ENCODE data around the gene NT5C1A.

DNA sequence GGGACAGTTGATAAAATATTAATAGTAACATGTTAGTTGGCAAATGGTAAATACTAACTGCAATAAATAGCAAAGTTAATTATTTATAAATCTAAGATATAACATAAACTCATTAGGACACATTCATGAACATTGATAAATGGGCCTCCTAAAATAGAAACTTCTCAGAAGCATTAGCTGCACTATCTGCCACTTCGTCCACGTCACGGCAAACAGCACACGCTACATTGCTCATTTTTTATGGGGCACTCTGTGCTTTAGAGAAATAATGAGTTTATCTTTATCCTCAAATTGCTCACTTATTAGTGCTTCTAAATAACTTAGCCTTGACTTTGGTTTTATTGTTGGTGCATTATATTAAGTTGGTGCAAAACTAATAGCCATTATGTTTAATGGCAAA lies 35.6 kb upstream of the NT5C1A start:
- no peak for TF ChIP-seq TAF1 (IDR thresholded peaks at IDR 0.05; ENCODE audit: low read depth)
- TF ChIP-seq, protein P1, sequence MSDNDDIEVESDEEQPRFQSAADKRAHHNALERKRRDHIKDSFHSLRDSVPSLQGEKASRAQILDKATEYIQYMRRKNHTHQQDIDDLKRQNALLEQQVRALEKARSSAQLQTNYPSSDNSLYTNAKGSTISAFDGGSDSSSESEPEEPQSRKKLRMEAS (IDR thresholded peaks at IDR 0.05): no peak
- TF ChIP-seq, protein P2, sequence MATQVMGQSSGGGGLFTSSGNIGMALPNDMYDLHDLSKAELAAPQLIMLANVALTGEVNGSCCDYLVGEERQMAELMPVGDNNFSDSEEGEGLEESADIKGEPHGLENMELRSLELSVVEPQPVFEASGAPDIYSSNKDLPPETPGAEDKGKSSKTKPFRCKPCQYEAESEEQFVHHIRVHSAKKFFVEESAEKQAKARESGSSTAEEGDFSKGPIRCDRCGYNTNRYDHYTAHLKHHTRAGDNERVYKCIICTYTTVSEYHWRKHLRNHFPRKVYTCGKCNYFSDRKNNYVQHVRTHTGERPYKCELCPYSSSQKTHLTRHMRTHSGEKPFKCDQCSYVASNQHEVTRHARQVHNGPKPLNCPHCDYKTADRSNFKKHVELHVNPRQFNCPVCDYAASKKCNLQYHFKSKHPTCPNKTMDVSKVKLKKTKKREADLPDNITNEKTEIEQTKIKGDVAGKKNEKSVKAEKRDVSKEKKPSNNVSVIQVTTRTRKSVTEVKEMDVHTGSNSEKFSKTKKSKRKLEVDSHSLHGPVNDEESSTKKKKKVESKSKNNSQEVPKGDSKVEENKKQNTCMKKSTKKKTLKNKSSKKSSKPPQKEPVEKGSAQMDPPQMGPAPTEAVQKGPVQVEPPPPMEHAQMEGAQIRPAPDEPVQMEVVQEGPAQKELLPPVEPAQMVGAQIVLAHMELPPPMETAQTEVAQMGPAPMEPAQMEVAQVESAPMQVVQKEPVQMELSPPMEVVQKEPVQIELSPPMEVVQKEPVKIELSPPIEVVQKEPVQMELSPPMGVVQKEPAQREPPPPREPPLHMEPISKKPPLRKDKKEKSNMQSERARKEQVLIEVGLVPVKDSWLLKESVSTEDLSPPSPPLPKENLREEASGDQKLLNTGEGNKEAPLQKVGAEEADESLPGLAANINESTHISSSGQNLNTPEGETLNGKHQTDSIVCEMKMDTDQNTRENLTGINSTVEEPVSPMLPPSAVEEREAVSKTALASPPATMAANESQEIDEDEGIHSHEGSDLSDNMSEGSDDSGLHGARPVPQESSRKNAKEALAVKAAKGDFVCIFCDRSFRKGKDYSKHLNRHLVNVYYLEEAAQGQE (IDR thresholded peaks at IDR 0.05; ENCODE audit: low read depth): no peak
- no peak for TF ChIP-seq EP300 (IDR thresholded peaks at IDR 0.05; ENCODE audit: borderline replicate concordance)
- TF ChIP-seq, protein P3, sequence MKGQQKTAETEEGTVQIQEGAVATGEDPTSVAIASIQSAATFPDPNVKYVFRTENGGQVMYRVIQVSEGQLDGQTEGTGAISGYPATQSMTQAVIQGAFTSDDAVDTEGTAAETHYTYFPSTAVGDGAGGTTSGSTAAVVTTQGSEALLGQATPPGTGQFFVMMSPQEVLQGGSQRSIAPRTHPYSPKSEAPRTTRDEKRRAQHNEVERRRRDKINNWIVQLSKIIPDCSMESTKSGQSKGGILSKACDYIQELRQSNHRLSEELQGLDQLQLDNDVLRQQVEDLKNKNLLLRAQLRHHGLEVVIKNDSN (IDR thresholded peaks at IDR 0.05): no peak
- no peak for TF ChIP-seq TCF12 (IDR thresholded peaks at IDR 0.05; ENCODE audit: low read depth)
- no peak for TF ChIP-seq EGR1 (IDR thresholded peaks at IDR 0.05)
- no peak for TF ChIP-seq FOXM1 (IDR thresholded peaks at IDR 0.05; ENCODE audit: borderline replicate concordance, low read depth)
- no peak for TF ChIP-seq TEAD4 (IDR thresholded peaks at IDR 0.05)
- no peak for TF ChIP-seq ZBTB7A (IDR thresholded peaks at IDR 0.05; ENCODE audit: low read depth)
- TF ChIP-seq CEBPB (IDR thresholded peaks at IDR 0.05): no peak
- no peak for TF ChIP-seq RAD21 (IDR thresholded peaks at IDR 0.05; ENCODE audit: low read depth)
- TF ChIP-seq CREB1 (IDR thresholded peaks at IDR 0.05; ENCODE audit: low read depth): no peak
